Fibroblast of mammary gland (primary cell): Measurements from ENCODE around the gene RRP9.

Experiments used
- DNase-seq: peaks from one replicate; pipeline ENCODE4 v3.0.0-alpha.2; 2010; ENCODE audit warnings: low read depth
- H3K4me3 ChIP-seq: 2 replicates; pipeline ENCODE4 v1.5.1; 2011; ENCODE audit warnings: low read depth, mild to moderate bottlenecking, low read length, moderate library complexity; ENCODE audit not compliant: control insufficient read depth
- CTCF ChIP-seq: conservative IDR thresholded peaks from 2 replicates; pipeline ENCODE4 v1.5.1; 2011; ENCODE audit warnings: low read depth, low read length, inconsistent platforms; ENCODE audit not compliant: control insufficient read depth, insufficient read depth

RRP9 gene

GRCh38 chr3:51966486-51966885 is 24.8 kb upstream of the RRP9 start:
- peak overlapping the region; percentile 62 for H3K4me3 ChIP-seq
- no peak for DNase-seq
- no peak for TF ChIP-seq CTCF

DNA sequence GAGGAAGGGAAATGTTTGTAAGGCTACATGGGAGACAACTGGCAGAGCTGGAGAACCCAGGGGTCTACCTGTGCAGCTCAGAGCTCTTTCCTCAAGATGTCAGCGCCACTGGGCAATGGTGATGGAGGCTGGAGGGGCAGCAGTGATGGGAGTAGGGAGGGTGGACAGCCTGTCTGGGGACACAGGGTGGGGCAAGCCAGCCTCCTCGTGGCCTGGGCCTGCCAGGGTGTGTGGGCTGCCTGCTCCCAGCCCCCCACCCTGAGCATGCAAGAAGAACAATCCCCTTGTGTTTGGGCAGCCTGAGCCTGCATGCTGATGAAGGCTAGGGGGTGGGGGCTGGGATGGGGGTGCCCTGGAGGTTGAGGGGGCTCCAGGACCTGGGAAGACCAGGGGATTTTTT is 24.3 kb upstream of the RRP9 start:
- no peak for TF ChIP-seq CTCF
- no peak for DNase-seq
- no peak overlapping the region for H3K4me3 ChIP-seq

DNA sequence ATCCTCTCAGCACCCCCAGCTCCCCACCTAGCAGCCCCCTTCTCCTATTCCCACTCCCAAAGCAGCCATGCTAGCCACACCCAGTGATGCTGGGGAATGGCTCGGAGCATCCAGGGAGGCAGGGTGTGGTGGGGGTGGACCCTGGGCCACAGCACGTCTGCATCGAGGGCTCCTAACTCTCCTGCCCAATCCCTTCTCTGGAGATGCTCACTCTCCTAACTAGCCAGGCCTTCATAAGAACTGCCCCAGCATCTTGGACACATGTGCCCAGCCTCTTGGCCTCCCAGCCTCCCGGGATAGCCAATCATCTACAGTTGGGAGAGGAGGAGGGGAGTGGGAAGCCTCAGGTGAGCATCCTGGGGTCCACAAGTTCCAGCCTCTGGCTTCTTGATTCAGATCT is 22.8 kb upstream of the RRP9 start:
- DNase-seq = no peak
- no peak for TF ChIP-seq CTCF

GRCh38 chr3:51963951-51964451 is 22.3 kb upstream of the RRP9 start:
- no peak for DNase-seq
- no peak overlapping the region for H3K4me3 ChIP-seq
- TF ChIP-seq CTCF = no peak

More for the DNA sequence above, 22.8 kb upstream of the RRP9 start:
- no peak overlapping the region for H3K4me3 ChIP-seq

DNA sequence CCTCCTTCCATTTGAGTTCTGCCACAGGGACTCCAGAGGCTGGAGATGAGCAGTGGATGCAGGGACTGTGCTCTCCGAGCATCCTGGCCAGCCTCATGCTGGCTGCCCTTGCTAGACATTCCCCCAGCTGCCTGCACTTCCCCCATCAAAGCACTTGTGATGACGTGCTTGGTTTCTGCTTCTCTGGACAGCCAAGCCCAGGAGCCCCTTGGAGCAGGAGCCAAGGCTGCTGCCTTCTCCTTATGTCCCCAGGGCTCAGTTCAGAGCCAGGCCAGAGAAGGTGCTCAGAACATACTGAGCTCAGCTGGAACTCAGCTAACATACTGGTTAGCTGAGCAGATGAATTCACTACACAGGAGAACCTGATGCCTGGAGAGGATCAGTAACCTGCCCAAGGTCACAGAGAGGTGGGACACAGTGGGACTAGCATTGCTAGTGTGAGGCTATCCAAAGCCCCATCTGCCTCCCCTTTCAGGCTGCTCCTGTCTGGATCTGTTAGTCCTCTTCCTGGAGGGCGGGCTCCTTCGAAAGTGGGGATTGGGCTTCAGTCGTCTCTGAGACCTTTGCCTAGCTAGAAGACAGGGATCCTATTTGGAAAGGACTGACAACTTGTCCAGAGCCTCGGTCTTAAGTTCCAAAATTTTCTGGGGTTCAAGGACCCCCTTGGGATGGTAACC is 21.3 kb upstream of the RRP9 start:
- no peak overlapping the region for H3K4me3 ChIP-seq
- no peak for TF ChIP-seq CTCF
- DNase-seq = no peak

DNA sequence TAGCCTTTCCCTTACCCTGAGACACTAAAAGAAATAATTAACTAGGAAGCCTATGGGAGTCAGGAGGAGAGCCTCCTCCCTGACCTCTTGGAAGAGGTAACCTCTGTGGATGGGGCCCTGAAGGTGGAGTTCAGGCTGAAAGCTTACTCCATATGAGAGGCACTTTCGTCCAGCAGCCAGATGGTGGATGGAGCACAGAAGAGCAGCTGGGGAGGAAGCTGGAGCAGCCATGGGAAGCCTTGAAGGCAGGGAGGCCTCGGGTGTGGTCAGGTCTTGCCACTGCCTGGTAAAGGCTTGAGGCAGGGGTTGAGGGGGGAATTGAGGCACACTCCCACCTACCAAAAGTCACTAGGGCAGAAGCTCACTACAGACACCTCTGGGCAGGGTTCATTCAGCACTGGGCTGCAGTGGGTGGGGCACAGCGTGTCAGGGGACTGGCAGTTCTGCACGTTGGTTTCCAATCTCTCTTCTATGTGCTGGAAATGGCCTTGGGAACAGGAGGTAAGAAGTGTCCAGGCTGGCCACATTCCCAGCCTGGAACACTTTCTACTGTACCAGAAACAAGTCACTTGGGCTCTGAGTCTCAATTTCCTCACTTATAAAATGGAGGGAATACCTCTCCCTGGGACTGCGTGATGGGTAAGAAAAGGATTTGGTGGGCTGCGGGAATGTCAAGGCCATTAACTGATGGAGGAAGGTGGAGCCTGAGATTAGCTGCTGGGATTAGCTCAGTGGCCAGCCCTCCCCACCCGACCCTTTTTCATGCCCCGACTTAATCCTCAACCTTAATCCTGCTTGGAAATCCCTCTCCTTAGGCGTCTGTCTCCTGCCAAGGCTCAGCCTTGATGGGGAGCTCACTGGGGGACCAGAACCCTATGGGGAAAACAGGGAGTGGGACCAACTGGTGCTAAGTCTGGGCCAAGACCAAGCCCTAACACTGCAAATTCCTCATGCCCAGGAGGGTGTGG is 20.2 kb upstream of the RRP9 start:
- H3K4me3 ChIP-seq = no peak overlapping the region
- TF ChIP-seq CTCF = no peak
- no peak for DNase-seq
